Measurements from ENCODE around the gene DHX9.

DNA sequence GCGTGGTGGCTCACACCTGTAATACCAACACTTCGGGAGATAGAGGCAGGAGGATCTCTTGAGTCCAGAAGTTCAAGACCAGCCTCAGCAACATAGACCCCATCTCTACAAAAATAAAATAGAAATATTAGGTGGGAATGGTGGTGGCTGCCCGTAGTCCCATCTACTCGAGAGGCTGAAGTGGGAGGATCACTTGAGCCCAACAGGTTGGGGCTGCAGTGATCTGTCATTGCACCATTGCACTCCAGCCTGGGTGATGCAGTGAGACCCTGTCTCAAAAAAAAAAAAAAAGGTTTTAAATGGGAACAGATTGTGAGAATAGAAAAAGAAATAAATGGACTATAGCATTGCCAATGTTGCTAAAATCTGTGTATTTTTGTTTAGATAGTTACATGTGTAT lies 11.2 kb downstream of the DHX9 start:
- TF ChIP-seq NFRKB (IDR thresholded peaks at IDR 0.05; ENCODE audit: low read depth) (no peak), ZZZ3 (IDR thresholded peaks at IDR 0.05) (no peak), EWSR1 (IDR thresholded peaks at IDR 0.05; ENCODE audit: borderline replicate concordance, low read depth, partially characterized antibody) (no peak), SIN3A (IDR thresholded peaks at IDR 0.05; ENCODE audit: borderline replicate concordance in 2 of 2, control insufficient read depth in 1 of 2, low read depth in 2 of 2, low read length in 2 of 2) (no peak), ZNF764 (CRISPR knock-in tag; IDR thresholded peaks at IDR 0.05; ENCODE audit: low read depth) (no peak), SRSF1 (IDR thresholded peaks at IDR 0.05; ENCODE audit: low read depth, low read length) (no peak), SREBF1 (IDR thresholded peaks at IDR 0.05; ENCODE audit: borderline replicate concordance, low read depth, low read length) (no peak), NFIX (CRISPR knock-in tag; IDR thresholded peaks at IDR 0.05; ENCODE audit: low read depth) (no peak)
- TF ChIP-seq, protein P1, sequence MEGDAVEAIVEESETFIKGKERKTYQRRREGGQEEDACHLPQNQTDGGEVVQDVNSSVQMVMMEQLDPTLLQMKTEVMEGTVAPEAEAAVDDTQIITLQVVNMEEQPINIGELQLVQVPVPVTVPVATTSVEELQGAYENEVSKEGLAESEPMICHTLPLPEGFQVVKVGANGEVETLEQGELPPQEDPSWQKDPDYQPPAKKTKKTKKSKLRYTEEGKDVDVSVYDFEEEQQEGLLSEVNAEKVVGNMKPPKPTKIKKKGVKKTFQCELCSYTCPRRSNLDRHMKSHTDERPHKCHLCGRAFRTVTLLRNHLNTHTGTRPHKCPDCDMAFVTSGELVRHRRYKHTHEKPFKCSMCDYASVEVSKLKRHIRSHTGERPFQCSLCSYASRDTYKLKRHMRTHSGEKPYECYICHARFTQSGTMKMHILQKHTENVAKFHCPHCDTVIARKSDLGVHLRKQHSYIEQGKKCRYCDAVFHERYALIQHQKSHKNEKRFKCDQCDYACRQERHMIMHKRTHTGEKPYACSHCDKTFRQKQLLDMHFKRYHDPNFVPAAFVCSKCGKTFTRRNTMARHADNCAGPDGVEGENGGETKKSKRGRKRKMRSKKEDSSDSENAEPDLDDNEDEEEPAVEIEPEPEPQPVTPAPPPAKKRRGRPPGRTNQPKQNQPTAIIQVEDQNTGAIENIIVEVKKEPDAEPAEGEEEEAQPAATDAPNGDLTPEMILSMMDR (IDR thresholded peaks at IDR 0.05 in 2 of 3, conservative IDR thresholded peaks at IDR 0.05 in 1 of 3; ENCODE audit: insufficient read depth in 2 of 3, low read depth in 1 of 3, low read length in 3 of 3), result no peak
- TF ChIP-seq, protein P2, sequence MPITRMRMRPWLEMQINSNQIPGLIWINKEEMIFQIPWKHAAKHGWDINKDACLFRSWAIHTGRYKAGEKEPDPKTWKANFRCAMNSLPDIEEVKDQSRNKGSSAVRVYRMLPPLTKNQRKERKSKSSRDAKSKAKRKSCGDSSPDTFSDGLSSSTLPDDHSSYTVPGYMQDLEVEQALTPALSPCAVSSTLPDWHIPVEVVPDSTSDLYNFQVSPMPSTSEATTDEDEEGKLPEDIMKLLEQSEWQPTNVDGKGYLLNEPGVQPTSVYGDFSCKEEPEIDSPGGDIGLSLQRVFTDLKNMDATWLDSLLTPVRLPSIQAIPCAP (CRISPR knock-in tag; IDR thresholded peaks at IDR 0.05; ENCODE audit: borderline replicate concordance), result no peak
- TF ChIP-seq, protein P3, sequence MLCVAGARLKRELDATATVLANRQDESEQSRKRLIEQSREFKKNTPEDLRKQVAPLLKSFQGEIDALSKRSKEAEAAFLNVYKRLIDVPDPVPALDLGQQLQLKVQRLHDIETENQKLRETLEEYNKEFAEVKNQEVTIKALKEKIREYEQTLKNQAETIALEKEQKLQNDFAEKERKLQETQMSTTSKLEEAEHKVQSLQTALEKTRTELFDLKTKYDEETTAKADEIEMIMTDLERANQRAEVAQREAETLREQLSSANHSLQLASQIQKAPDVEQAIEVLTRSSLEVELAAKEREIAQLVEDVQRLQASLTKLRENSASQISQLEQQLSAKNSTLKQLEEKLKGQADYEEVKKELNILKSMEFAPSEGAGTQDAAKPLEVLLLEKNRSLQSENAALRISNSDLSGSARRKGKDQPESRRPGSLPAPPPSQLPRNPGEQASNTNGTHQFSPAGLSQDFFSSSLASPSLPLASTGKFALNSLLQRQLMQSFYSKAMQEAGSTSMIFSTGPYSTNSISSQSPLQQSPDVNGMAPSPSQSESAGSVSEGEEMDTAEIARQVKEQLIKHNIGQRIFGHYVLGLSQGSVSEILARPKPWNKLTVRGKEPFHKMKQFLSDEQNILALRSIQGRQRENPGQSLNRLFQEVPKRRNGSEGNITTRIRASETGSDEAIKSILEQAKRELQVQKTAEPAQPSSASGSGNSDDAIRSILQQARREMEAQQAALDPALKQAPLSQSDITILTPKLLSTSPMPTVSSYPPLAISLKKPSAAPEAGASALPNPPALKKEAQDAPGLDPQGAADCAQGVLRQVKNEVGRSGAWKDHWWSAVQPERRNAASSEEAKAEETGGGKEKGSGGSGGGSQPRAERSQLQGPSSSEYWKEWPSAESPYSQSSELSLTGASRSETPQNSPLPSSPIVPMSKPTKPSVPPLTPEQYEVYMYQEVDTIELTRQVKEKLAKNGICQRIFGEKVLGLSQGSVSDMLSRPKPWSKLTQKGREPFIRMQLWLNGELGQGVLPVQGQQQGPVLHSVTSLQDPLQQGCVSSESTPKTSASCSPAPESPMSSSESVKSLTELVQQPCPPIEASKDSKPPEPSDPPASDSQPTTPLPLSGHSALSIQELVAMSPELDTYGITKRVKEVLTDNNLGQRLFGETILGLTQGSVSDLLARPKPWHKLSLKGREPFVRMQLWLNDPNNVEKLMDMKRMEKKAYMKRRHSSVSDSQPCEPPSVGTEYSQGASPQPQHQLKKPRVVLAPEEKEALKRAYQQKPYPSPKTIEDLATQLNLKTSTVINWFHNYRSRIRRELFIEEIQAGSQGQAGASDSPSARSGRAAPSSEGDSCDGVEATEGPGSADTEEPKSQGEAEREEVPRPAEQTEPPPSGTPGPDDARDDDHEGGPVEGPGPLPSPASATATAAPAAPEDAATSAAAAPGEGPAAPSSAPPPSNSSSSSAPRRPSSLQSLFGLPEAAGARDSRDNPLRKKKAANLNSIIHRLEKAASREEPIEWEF (CRISPR knock-in tag; IDR thresholded peaks at IDR 0.05), result no peak

Measured in K562 (cell line).